ENCODE results near the gene MMD2. TPM values are rescaled to one million over a fixed set of nuclear protein-coding genes. Genes with fewer than 3 reads are reported as not detected.
A peak's percentile ranks its signal among the peaks of the same experiment; 100 is the strongest.

The MMD2 gene
- total RNA-seq, 1 experiment from 2014 or later = not detected

GRCh38 chr7:4861227-4861626, 97.8 kb downstream of the MMD2 start:
- intact Hi-C loops (cut with micrococcal nuclease) = no loop called here

GRCh38 chr7:4857189-4857588, 101.8 kb downstream of the MMD2 start:
- ChIA-PET POLR2A (ENCODE audit: unreplicated experiment) (no interaction called here), CTCF (no interaction called here)
- intact Hi-C loops (cut with micrococcal nuclease) = no loop called here
- Histone ChIP-seq H3K9me3 (ENCODE audit: low read length) (no peaks in the 10 kb centered on the region), H3K9ac (ENCODE audit: low read length) (no peak overlapping the region), H3K27ac (ENCODE audit: low read length) (no peak overlapping the region), H2AFZ (ENCODE audit: low read length) (no peak overlapping the region), H3K4me2 (ENCODE audit: low read length) (peak overlapping the region; percentile 27), H3K36me3 (ENCODE audit: low read depth, low read length) (no peaks in the 10 kb centered on the region), H3K4me1 (ENCODE audit: insufficient read depth, low read length) (no peaks in the 10 kb centered on the region), H3K4me3 (ENCODE audit: low read length) (peak overlapping the region; percentile 7; the same call in 1 of the 2 replicates), H3K27me3 (ENCODE audit: low read length) (no peaks in the 10 kb centered on the region), H3F3A (ENCODE audit: low read length, unreplicated experiment) (no peaks in the 10 kb centered on the region), H3K9me2 (replicated peaks; ENCODE audit: low read length) (no peaks in the 10 kb centered on the region), H3K79me2 (ENCODE audit: low read length) (no peaks in the 10 kb centered on the region), H4K20me1 (ENCODE audit: low read length) (no peaks in the 10 kb centered on the region)
- DNase-seq (no peak), ATAC-seq (no peak)
- BruUV-seq (replicated peaks) = no TSS peak
- TF ChIP-seq CTCF (conservative IDR thresholded peaks at IDR 0.05; ENCODE audit: low read depth, low read length) (no peak), EZH2 (IDR thresholded peaks at IDR 0.05; ENCODE audit: low read length, unreplicated experiment) (no peak), EZH2phosphoT487 (IDR thresholded peaks at IDR 0.05; ENCODE audit: borderline replicate concordance, low read length) (no peak)

More at GRCh38 chr7:4861227-4861626, 97.8 kb downstream of the MMD2 start:
- Histone ChIP-seq H4K20me1 (ENCODE audit: low read length) (no peaks in the 10 kb centered on the region), H3F3A (ENCODE audit: low read length, unreplicated experiment) (no peaks in the 10 kb centered on the region), H3K4me1 (ENCODE audit: insufficient read depth, low read length) (no peaks in the 10 kb centered on the region), H3K79me2 (ENCODE audit: low read length) (no peaks in the 10 kb centered on the region), H3K9ac (ENCODE audit: low read length) (no peak overlapping the region), H3K27ac (ENCODE audit: low read length) (no peak overlapping the region), H3K27me3 (ENCODE audit: low read length) (no peaks in the 10 kb centered on the region), H3K4me3 (ENCODE audit: low read length) (no peak overlapping the region), H3K9me3 (ENCODE audit: low read length) (no peaks in the 10 kb centered on the region), H3K4me2 (ENCODE audit: low read length) (no peak overlapping the region), H2AFZ (ENCODE audit: low read length) (no peak overlapping the region), H3K9me2 (replicated peaks; ENCODE audit: low read length) (no peaks in the 10 kb centered on the region), H3K36me3 (ENCODE audit: low read depth, low read length) (no peaks in the 10 kb centered on the region)
- ChIA-PET POLR2A (ENCODE audit: unreplicated experiment) (no interaction called here), CTCF (no interaction called here)
- ATAC-seq (no peak), DNase-seq (no peak)
- no TSS peak for BruUV-seq (replicated peaks)
- TF ChIP-seq EZH2phosphoT487 (IDR thresholded peaks at IDR 0.05; ENCODE audit: borderline replicate concordance, low read length) = no peak
- no peak for TF ChIP-seq EZH2 (IDR thresholded peaks at IDR 0.05; ENCODE audit: low read length, unreplicated experiment)

GRCh38 chr7:4856336-4857057, 102.5 kb downstream of the MMD2 start:
- no TSS peak for BruUV-seq (replicated peaks)

More at GRCh38 chr7:4856336-4857057, 102.5 kb downstream of the MMD2 start:
- Histone ChIP-seq H3K27ac (ENCODE audit: low read length) (no peak overlapping the region), H3K4me2 (ENCODE audit: low read length) (no peak overlapping the region), H4K20me1 (ENCODE audit: low read length) (no peaks in the 10 kb centered on the region), H3K9me3 (ENCODE audit: low read length) (no peaks in the 10 kb centered on the region), H3K9ac (ENCODE audit: low read length) (no peak overlapping the region), H3F3A (ENCODE audit: low read length, unreplicated experiment) (no peaks in the 10 kb centered on the region), H3K9me2 (replicated peaks; ENCODE audit: low read length) (no peaks in the 10 kb centered on the region), H3K4me3 (ENCODE audit: low read length) (no peak overlapping the region), H3K4me1 (ENCODE audit: insufficient read depth, low read length) (no peaks in the 10 kb centered on the region), H3K27me3 (ENCODE audit: low read length) (no peaks in the 10 kb centered on the region), H3K79me2 (ENCODE audit: low read length) (no peaks in the 10 kb centered on the region), H3K36me3 (ENCODE audit: low read depth, low read length) (no peaks in the 10 kb centered on the region), H2AFZ (ENCODE audit: low read length) (no peak overlapping the region)
- DNase-seq (no peak), ATAC-seq (no peak)
- CTCF ChIA-PET = no interaction called here
- no peak for TF ChIP-seq EZH2phosphoT487 (IDR thresholded peaks at IDR 0.05; ENCODE audit: borderline replicate concordance, low read length)
- no peak for TF ChIP-seq EZH2 (IDR thresholded peaks at IDR 0.05; ENCODE audit: low read length, unreplicated experiment)
- no peak for TF ChIP-seq CTCF (conservative IDR thresholded peaks at IDR 0.05; ENCODE audit: low read depth, low read length)
- POLR2A ChIA-PET (ENCODE audit: unreplicated experiment) = no interaction called here
- intact Hi-C loops (cut with micrococcal nuclease) = no loop called here

Other genes starting within 250 kb of the MMD2 start
- gene AP5Z1, start 183.6 kb downstream of the MMD2 start, total RNA-seq (2014; rRNA removed) = 36.6 and 59.3 TPM in 2 replicates
- 0.29 and 0.40 TPM in 2 replicates for gene PAPOLB, start 97.2 kb downstream of the MMD2 start, total RNA-seq (2014; rRNA removed)
- 5.6 and 9.3 TPM in 2 replicates for gene RADIL, start 75.5 kb downstream of the MMD2 start, total RNA-seq (2014; rRNA removed)
- gene RBAK, start 86.7 kb upstream of the MMD2 start, total RNA-seq (2014; rRNA removed) = 7.0 and 7.3 TPM in 2 replicates
- 51.5 and 59.3 TPM in 2 replicates for gene WIPI2, start 231.0 kb upstream of the MMD2 start, total RNA-seq (2014; rRNA removed)